Measurements from ENCODE around the gene REPIN1.

REPIN1 gene

GRCh38 chr7:150389532-150389816 lies 20.9 kb downstream of the REPIN1 start:
- Histone ChIP-seq H3K79me2 (ENCODE audit: insufficient read depth, low read length) (no peaks in the 10 kb centered on the region), H3K4me3 (ENCODE audit: insufficient read depth, low read length, poor library complexity, severe bottlenecking) (no peak overlapping the region), H3F3A (ENCODE audit: insufficient read depth) (no peaks in the 10 kb centered on the region), H3K4me2 (ENCODE audit: low read depth, low read length, poor library complexity, severe bottlenecking) (no peak overlapping the region), H3K9me3 (ENCODE audit: insufficient read depth, low read length) (no peaks in the 10 kb centered on the region), H3K27me3 (ENCODE audit: low read length) (no peaks in the 10 kb centered on the region), H4K20me1 (ENCODE audit: low read depth, low read length) (no peaks in the 10 kb centered on the region), H3K27ac (ENCODE audit: low read depth, low read length) (no peak overlapping the region), H3K36me3 (ENCODE audit: low read length) (no peaks in the 10 kb centered on the region), H3K9me2 (replicated peaks; ENCODE audit: insufficient read depth, low read length) (no peaks in the 10 kb centered on the region), H2AFZ (ENCODE audit: low read depth, low read length, severe bottlenecking) (no peak overlapping the region), H3K9ac (ENCODE audit: low read length) (no peak overlapping the region)
- no peak for TF ChIP-seq EZH2phosphoT487 (conservative IDR thresholded peaks at IDR 0.05; ENCODE audit: low read length)
- TF ChIP-seq CTCF (IDR thresholded peaks at IDR 0.05; ENCODE audit: insufficient read depth, low read length, poor library complexity, severe bottlenecking) = no peak

GRCh38 chr7:150390205-150390604 lies 21.6 kb downstream of the REPIN1 start:
- Histone ChIP-seq H3K79me2 (ENCODE audit: insufficient read depth, low read length) (no peaks in the 10 kb centered on the region), H2AFZ (ENCODE audit: low read depth, low read length, severe bottlenecking) (no peak overlapping the region), H3K9me3 (ENCODE audit: insufficient read depth, low read length) (no peaks in the 10 kb centered on the region), H3K27ac (ENCODE audit: low read depth, low read length) (no peak overlapping the region), H4K20me1 (ENCODE audit: low read depth, low read length) (no peaks in the 10 kb centered on the region), H3K4me3 (ENCODE audit: insufficient read depth, low read length, poor library complexity, severe bottlenecking) (no peak overlapping the region), H3K9me2 (replicated peaks; ENCODE audit: insufficient read depth, low read length) (no peaks in the 10 kb centered on the region), H3K4me2 (ENCODE audit: low read depth, low read length, poor library complexity, severe bottlenecking) (no peak overlapping the region), H3K27me3 (ENCODE audit: low read length) (no peaks in the 10 kb centered on the region), H3K36me3 (ENCODE audit: low read length) (no peaks in the 10 kb centered on the region), H3K9ac (ENCODE audit: low read length) (no peak overlapping the region), H3F3A (ENCODE audit: insufficient read depth) (no peaks in the 10 kb centered on the region)
- TF ChIP-seq CTCF (IDR thresholded peaks at IDR 0.05; ENCODE audit: insufficient read depth, low read length, poor library complexity, severe bottlenecking) (no peak), EZH2phosphoT487 (conservative IDR thresholded peaks at IDR 0.05; ENCODE audit: low read length) (no peak)

GRCh38 chr7:150393325-150393724 lies 24.7 kb downstream of the REPIN1 start:
- Histone ChIP-seq H3K27ac (ENCODE audit: low read depth, low read length) (no peak overlapping the region), H3K9me2 (replicated peaks; ENCODE audit: insufficient read depth, low read length) (no peaks in the 10 kb centered on the region), H3K27me3 (ENCODE audit: low read length) (no peaks in the 10 kb centered on the region), H3K36me3 (ENCODE audit: low read length) (no peaks in the 10 kb centered on the region), H3K4me3 (ENCODE audit: insufficient read depth, low read length, poor library complexity, severe bottlenecking) (no peak overlapping the region), H3K9me3 (ENCODE audit: insufficient read depth, low read length) (no peaks in the 10 kb centered on the region), H3K9ac (ENCODE audit: low read length) (no peak overlapping the region), H2AFZ (ENCODE audit: low read depth, low read length, severe bottlenecking) (no peak overlapping the region), H4K20me1 (ENCODE audit: low read depth, low read length) (no peaks in the 10 kb centered on the region), H3K79me2 (ENCODE audit: insufficient read depth, low read length) (no peaks in the 10 kb centered on the region), H3K4me2 (ENCODE audit: low read depth, low read length, poor library complexity, severe bottlenecking) (no peak overlapping the region), H3F3A (ENCODE audit: insufficient read depth) (no peaks in the 10 kb centered on the region)
- TF ChIP-seq EZH2phosphoT487 (conservative IDR thresholded peaks at IDR 0.05; ENCODE audit: low read length) (no peak), CTCF (IDR thresholded peaks at IDR 0.05; ENCODE audit: insufficient read depth, low read length, poor library complexity, severe bottlenecking) (no peak)

- Histone ChIP-seq H3K4me3 (ENCODE audit: insufficient read depth, low read length, poor library complexity, severe bottlenecking) (no peak overlapping the region), H3K79me2 (ENCODE audit: insufficient read depth, low read length) (no peaks in the 10 kb centered on the region), H3K36me3 (ENCODE audit: low read length) (no peaks in the 10 kb centered on the region), H3K9me2 (replicated peaks; ENCODE audit: insufficient read depth, low read length) (no peaks in the 10 kb centered on the region), H3F3A (ENCODE audit: insufficient read depth) (no peaks in the 10 kb centered on the region), H3K27me3 (ENCODE audit: low read length) (no peaks in the 10 kb centered on the region), H4K20me1 (ENCODE audit: low read depth, low read length) (no peaks in the 10 kb centered on the region), H3K9me3 (ENCODE audit: insufficient read depth, low read length) (no peaks in the 10 kb centered on the region), H3K4me2 (ENCODE audit: low read depth, low read length, poor library complexity, severe bottlenecking) (no peak overlapping the region), H2AFZ (ENCODE audit: low read depth, low read length, severe bottlenecking) (no peak overlapping the region), H3K27ac (ENCODE audit: low read depth, low read length) (no peak overlapping the region), H3K9ac (ENCODE audit: low read length) (no peak overlapping the region)
- TF ChIP-seq CTCF (IDR thresholded peaks at IDR 0.05; ENCODE audit: insufficient read depth, low read length, poor library complexity, severe bottlenecking) = no peak
- no peak for TF ChIP-seq EZH2phosphoT487 (conservative IDR thresholded peaks at IDR 0.05; ENCODE audit: low read length)
Measured at GRCh38 chr7:150396426-150396825, 27.8 kb downstream of the REPIN1 start.

Data from SU-DHL-6 (cell line).